Osteocyte (in vitro differentiated cells): Measurements from ENCODE around the gene SERP2. TPM values are rescaled to one million over a fixed set of nuclear protein-coding genes. Genes with fewer than 3 reads are reported as not detected.

Experiments
- DNase-seq: peaks from one replicate; pipeline ENCODE4 v3.0.0; 2021; ENCODE audit warnings: mixed read lengths; ENCODE audit not compliant: unreplicated experiment; ENCODE audit errors: extremely low spot score
- H3K27ac Mint-ChIP-seq: one replicate; pipeline ENCODE4 v1.8.0; 2021; ENCODE audit warnings: mild to moderate bottlenecking, mixed read lengths; ENCODE audit not compliant: unreplicated experiment
- H3K27me3 Mint-ChIP-seq: one replicate; pipeline ENCODE4 v1.8.0; 2021; ENCODE audit warnings: mixed read lengths; ENCODE audit not compliant: unreplicated experiment
- H3K36me3 Mint-ChIP-seq: one replicate; pipeline ENCODE4 v1.8.0; 2021; ENCODE audit warnings: mixed read lengths; ENCODE audit not compliant: unreplicated experiment
- H3K4me1 Mint-ChIP-seq: one replicate; pipeline ENCODE4 v1.8.0; 2021; ENCODE audit warnings: mixed read lengths; ENCODE audit not compliant: unreplicated experiment
- H3K4me3 Mint-ChIP-seq: one replicate; pipeline ENCODE4 v1.8.0; 2021; ENCODE audit warnings: mild to moderate bottlenecking, moderate library complexity, mixed read lengths; ENCODE audit not compliant: unreplicated experiment
- H3K9me3 Mint-ChIP-seq: one replicate; pipeline ENCODE4 v1.8.0; 2021; ENCODE audit warnings: mixed read lengths; ENCODE audit not compliant: unreplicated experiment
- CTCF ChIP-seq: fragments of 200-600 bp; sonication (generic); IDR thresholded peaks from 2 replicates; pipeline ENCODE4 v1.5.0; 2021; ENCODE audit warnings: antibody characterized with exemption, mild to moderate bottlenecking, moderate library complexity
- total RNA-seq: library from RNA; stranded (reverse); gene quantifications from 2 replicates; pipeline ENCODE4 v1.2.1, GENCODE V29; 2021

Gene SERP2
- total RNA-seq, 1 donor from 2014 or later, result 8.4 TPM

GRCh38 chr13:44354884-44355283 lies 18.7 kb upstream of the SERP2 start:
- no peaks in the 10 kb centered on the region for H3K36me3 Mint-ChIP-seq
- H3K9me3 Mint-ChIP-seq, result no peaks in the 10 kb centered on the region
- H3K4me1 Mint-ChIP-seq, result no peaks in the 10 kb centered on the region
- H3K27me3 Mint-ChIP-seq, result peaks cover 2% of the 10 kb centered on the region
- no peak overlapping the region for H3K27ac Mint-ChIP-seq
- no peak for TF ChIP-seq CTCF
- H3K4me3 Mint-ChIP-seq, result no peak overlapping the region
- no peak for DNase-seq

GRCh38 chr13:44355621-44356020 lies 18.0 kb upstream of the SERP2 start:
- no peaks in the 10 kb centered on the region for H3K9me3 Mint-ChIP-seq
- peaks cover 2% of the 10 kb centered on the region for H3K27me3 Mint-ChIP-seq
- no peak overlapping the region for H3K27ac Mint-ChIP-seq
- H3K36me3 Mint-ChIP-seq, result no peaks in the 10 kb centered on the region
- peaks cover 2% of the 10 kb centered on the region for H3K4me1 Mint-ChIP-seq
- no peak for DNase-seq
- no peak for TF ChIP-seq CTCF
- H3K4me3 Mint-ChIP-seq, result no peak overlapping the region

DNA sequence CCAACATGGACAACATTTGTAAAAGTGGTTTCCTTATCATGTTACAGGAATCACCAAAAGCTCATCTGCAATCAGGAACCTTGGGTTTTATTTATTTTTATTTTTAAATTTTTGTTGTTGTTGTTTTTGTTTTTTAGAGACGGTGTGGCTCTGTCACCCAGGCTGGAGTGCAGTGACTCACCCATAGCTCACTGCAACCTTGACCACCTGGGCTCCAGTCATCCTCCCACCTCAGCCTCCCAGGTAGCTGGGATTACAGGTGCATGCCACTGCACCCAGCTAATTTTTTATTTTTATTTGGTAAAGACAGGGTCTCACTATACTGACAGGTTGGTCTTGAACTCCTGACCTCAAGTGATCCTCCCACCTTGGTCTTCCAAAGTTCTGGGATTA lies 13.6 kb upstream of the SERP2 start:
- Mint-ChIP-seq H3K36me3 (no peaks in the 10 kb centered on the region), H3K4me1 (peaks cover 24% of the 10 kb centered on the region), H3K27ac (no peak overlapping the region), H3K4me3 (no peak overlapping the region), H3K27me3 (peaks cover 2% of the 10 kb centered on the region), H3K9me3 (no peaks in the 10 kb centered on the region)
- TF ChIP-seq CTCF, result no peak
- DNase-seq, result no peak

GRCh38 chr13:44362394-44363040 lies 11.1 kb upstream of the SERP2 start:
- H3K27me3 Mint-ChIP-seq, result no peaks in the 10 kb centered on the region
- TF ChIP-seq CTCF, result no peak
- H3K4me1 Mint-ChIP-seq, result peaks cover 29% of the 10 kb centered on the region
- H3K36me3 Mint-ChIP-seq, result no peaks in the 10 kb centered on the region
- DNase-seq, result no peak
- no peak overlapping the region for H3K4me3 Mint-ChIP-seq
- H3K27ac Mint-ChIP-seq, result no peak overlapping the region
- no peaks in the 10 kb centered on the region for H3K9me3 Mint-ChIP-seq

- peaks cover 42% of the 10 kb centered on the region for H3K4me1 Mint-ChIP-seq
- H3K4me3 Mint-ChIP-seq, result no peak overlapping the region
- no peak for DNase-seq
- TF ChIP-seq CTCF, result no peak
- no peaks in the 10 kb centered on the region for H3K27me3 Mint-ChIP-seq
- no peaks in the 10 kb centered on the region for H3K36me3 Mint-ChIP-seq
- peak overlapping the region; percentile 25 for H3K27ac Mint-ChIP-seq
- H3K9me3 Mint-ChIP-seq, result no peaks in the 10 kb centered on the region
Observed at GRCh38 chr13:44363631-44364344, 9.8 kb upstream of the SERP2 start.
